OCI-LY3 (cell line): ENCODE measurements around the gene GPRASP1.

Source experiments
- H2AFZ ChIP-seq: fragments of 200-600, 300-600 bp; shearing (Covaris generic); 2 replicates; pipeline ENCODE4 v1.6.0; 2014; ENCODE audit warnings: antibody characterized with exemption, low read depth, low read length
- H3K27ac ChIP-seq: fragments of 200-600, 300-600 bp; sonication (generic); 2 replicates; pipeline ENCODE4 v1.5.1; 2014; ENCODE audit warnings: mild to moderate bottlenecking, low read length, moderate library complexity, mixed read lengths
- H3K27me3 ChIP-seq: fragments of 200-600, 300-600 bp; sonication (generic); 2 replicates; pipeline ENCODE4 v1.6.1; 2014; ENCODE audit warnings: low read depth, low read length, mixed read lengths
- H3K36me3 ChIP-seq: fragments of 200-600, 300-600 bp; sonication (generic); replicated peaks from 2 replicates; pipeline ENCODE3; 2014; ENCODE audit warnings: low read depth, low read length, mixed read lengths
- H3K4me1 ChIP-seq: fragments of 300-600, 200-600 bp; sonication (generic); 2 replicates; pipeline ENCODE4 v1.6.1; 2014; ENCODE audit warnings: low read length, mixed read lengths
- H3K4me2 ChIP-seq: fragments of 200-600, 300-600 bp; sonication (generic); 2 replicates; pipeline ENCODE4 v1.6.1; 2014; ENCODE audit warnings: low read length, mixed read lengths
- H3K4me3 ChIP-seq: fragments of 300-600, 200-600 bp; sonication (generic); 2 replicates; pipeline ENCODE4 v1.5.1; 2014; ENCODE audit warnings: antibody characterized with exemption, mild to moderate bottlenecking, low read length, moderate library complexity
- H3K79me2 ChIP-seq: fragments of 300-600, 200-600 bp; shearing (Covaris generic); 2 replicates; pipeline ENCODE4 v1.6.1; 2014; ENCODE audit warnings: mild to moderate bottlenecking, low read length, mixed read lengths
- H3K9ac ChIP-seq: fragments of 300-600, 200-600 bp; shearing (Covaris generic); 2 replicates; pipeline ENCODE4 v1.6.0; 2014; ENCODE audit warnings: mild to moderate bottlenecking, low read length, moderate library complexity
- H3K9me3 ChIP-seq: fragments of 200-600, 300-600 bp; shearing (Covaris generic); 2 replicates; pipeline ENCODE4 v1.6.1; 2014; ENCODE audit warnings: low read length, mixed read lengths; ENCODE audit not compliant: insufficient read depth
- H4K20me1 ChIP-seq: fragments of 200-600, 300-600 bp; sonication (generic); 2 replicates; pipeline ENCODE4 v1.6.1; 2016; ENCODE audit warnings: low read length, mixed read lengths; ENCODE audit not compliant: insufficient read depth
- CTCF ChIP-seq: fragments of 200-600, 300-600 bp; sonication (generic); IDR thresholded peaks from 2 replicates; pipeline ENCODE4 v1.5.1; 2014; ENCODE audit warnings: antibody characterized with exemption, low read length, low read depth
- EZH2phosphoT487 ChIP-seq: fragments of 200-600 bp; shearing (Covaris generic); IDR thresholded peaks from 2 replicates; pipeline ENCODE4 v1.6.1; 2018; ENCODE audit warnings: antibody characterized with exemption, mixed run types, low read depth

Gene GPRASP1

GRCh38 chrX:102650903-102651241 is 411 bp upstream of the GPRASP1 start:
- Histone ChIP-seq H3K79me2 (no peaks in the 10 kb centered on the region), H3K27me3 (no peaks in the 10 kb centered on the region), H3K4me3 (no peak overlapping the region), H4K20me1 (no peaks in the 10 kb centered on the region), H3K4me1 (no peaks in the 10 kb centered on the region), H3K9me3 (no peaks in the 10 kb centered on the region), H2AFZ (no peak overlapping the region), H3K9ac (no peak overlapping the region), H3K4me2 (no peak overlapping the region), H3K36me3 (no peaks in the 10 kb centered on the region), H3K27ac (no peak overlapping the region)
- TF ChIP-seq CTCF = no peak
- no peak for TF ChIP-seq EZH2phosphoT487

DNA sequence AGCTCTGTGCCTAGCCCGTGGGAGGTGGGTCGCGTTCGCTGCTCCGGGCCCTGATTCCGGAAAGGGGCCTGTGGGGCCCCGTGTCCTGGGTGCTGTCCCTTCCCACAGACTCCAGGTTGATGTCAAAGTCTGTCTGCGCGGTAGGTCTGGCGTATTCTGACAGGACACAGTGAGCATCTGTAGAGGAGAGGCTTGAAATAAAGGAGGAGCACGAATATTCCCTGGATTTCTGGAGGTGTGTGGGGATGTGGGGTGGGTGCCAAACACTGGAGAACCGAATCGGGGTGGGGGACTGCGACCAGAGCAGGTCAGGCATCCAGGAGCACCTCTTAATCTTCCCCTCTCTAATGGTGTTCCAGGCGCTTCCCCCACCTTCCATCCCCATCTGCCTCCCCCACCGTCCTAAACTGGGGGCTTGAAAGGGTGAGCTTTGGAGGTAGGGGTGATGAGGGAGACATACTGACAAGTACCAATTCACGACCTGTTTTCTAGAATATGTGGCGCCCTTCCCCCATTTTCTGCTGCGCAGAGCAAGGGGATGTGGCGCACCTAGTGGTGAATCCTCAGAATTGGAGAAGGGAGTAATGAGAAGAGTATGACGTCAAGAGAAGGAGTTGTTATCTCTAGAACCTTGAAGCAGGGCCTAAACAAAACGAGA is 877 bp downstream of the GPRASP1 start:
- Histone ChIP-seq H3K4me3 (no peak overlapping the region), H3K4me2 (no peak overlapping the region), H4K20me1 (no peaks in the 10 kb centered on the region), H3K4me1 (no peaks in the 10 kb centered on the region), H3K9ac (no peak overlapping the region), H2AFZ (no peak overlapping the region), H3K27ac (no peak overlapping the region), H3K27me3 (no peaks in the 10 kb centered on the region), H3K79me2 (no peaks in the 10 kb centered on the region), H3K36me3 (no peaks in the 10 kb centered on the region), H3K9me3 (no peaks in the 10 kb centered on the region)
- TF ChIP-seq EZH2phosphoT487 (no peak), CTCF (no peak)

- H4K20me1 ChIP-seq = no peaks in the 10 kb centered on the region
- no peak overlapping the region for H3K27ac ChIP-seq
- H3K4me3 ChIP-seq = no peak overlapping the region
- no peak overlapping the region for H3K9ac ChIP-seq
- H3K4me2 ChIP-seq = no peak overlapping the region
- no peak overlapping the region for H2AFZ ChIP-seq
- no peaks in the 10 kb centered on the region for H3K9me3 ChIP-seq
- no peaks in the 10 kb centered on the region for H3K79me2 ChIP-seq
- no peaks in the 10 kb centered on the region for H3K36me3 ChIP-seq
- H3K27me3 ChIP-seq = no peaks in the 10 kb centered on the region
- H3K4me1 ChIP-seq = no peaks in the 10 kb centered on the region; the same call in 1 of the 2 replicates
- TF ChIP-seq CTCF (no peak), EZH2phosphoT487 (no peak)
Measured at GRCh38 chrX:102654696-102655095, 3.4 kb downstream of the GPRASP1 start.

- no peak overlapping the region for H2AFZ ChIP-seq
- no peaks in the 10 kb centered on the region for H3K79me2 ChIP-seq
- no peak overlapping the region for H3K9ac ChIP-seq
- H3K4me3 ChIP-seq = no peak overlapping the region
- no peaks in the 10 kb centered on the region for H3K27me3 ChIP-seq
- H3K4me1 ChIP-seq = no peaks in the 10 kb centered on the region; the same call in 1 of the 2 replicates
- H4K20me1 ChIP-seq = no peaks in the 10 kb centered on the region
- H3K9me3 ChIP-seq = no peaks in the 10 kb centered on the region
- TF ChIP-seq EZH2phosphoT487 (no peak), CTCF (no peak)
- no peaks in the 10 kb centered on the region for H3K36me3 ChIP-seq
- H3K27ac ChIP-seq = no peak overlapping the region
- no peak overlapping the region for H3K4me2 ChIP-seq
Measured at GRCh38 chrX:102658556-102658955, 7.3 kb downstream of the GPRASP1 start.
